ENCODE results near the gene MARCOL.

MARCOL gene

DNA sequence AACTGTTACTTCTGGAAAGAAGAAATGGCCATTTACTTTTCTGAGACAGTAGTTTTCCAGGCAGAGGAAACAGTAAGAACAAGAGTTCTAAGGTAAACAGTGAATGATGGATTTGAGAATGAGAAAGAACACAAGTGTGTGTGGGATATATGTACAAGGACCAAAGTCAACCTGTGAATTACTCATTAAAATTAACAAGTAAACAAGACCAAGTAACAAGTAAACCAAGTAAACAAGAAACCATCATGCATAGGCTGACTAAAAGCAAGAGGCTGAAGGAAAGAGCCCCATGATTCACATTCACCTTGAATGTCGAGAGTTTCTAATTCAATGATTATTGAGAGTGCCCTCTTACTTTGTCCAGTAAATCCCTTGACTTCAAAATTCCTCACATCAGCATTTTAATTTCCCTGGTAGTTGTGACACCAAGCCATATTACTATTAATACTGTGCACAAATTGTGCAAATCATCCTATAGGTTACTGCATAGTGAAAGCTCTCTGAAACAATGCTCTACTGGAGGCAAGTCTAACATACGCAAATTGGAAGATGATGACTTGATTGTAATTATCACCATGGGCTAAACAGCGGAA lies 9.8 kb upstream of the MARCOL start:
- TF ChIP-seq GATA2 (IDR thresholded peaks at IDR 0.05; ENCODE audit: low read depth, low read length) = no peak
- TF ChIP-seq GATA3 (IDR thresholded peaks at IDR 0.05; ENCODE audit: low read depth, low read length) = no peak

- no peak for TF ChIP-seq GATA3 (IDR thresholded peaks at IDR 0.05; ENCODE audit: low read depth, low read length)
- TF ChIP-seq GATA2 (IDR thresholded peaks at IDR 0.05; ENCODE audit: low read depth, low read length) = no peak
Observed at GRCh38 chr5:148229840-148230239, 8.5 kb upstream of the MARCOL start.

- TF ChIP-seq GATA2 (IDR thresholded peaks at IDR 0.05; ENCODE audit: low read depth, low read length) (no peak), GATA3 (IDR thresholded peaks at IDR 0.05; ENCODE audit: low read depth, low read length) (no peak)
Observed at GRCh38 chr5:148230240-148230639, 8.1 kb upstream of the MARCOL start.

- TF ChIP-seq GATA2 (IDR thresholded peaks at IDR 0.05; ENCODE audit: low read depth, low read length) = no peak
Observed at GRCh38 chr5:148237785-148238417, 424 bp upstream of the MARCOL start.

DNA sequence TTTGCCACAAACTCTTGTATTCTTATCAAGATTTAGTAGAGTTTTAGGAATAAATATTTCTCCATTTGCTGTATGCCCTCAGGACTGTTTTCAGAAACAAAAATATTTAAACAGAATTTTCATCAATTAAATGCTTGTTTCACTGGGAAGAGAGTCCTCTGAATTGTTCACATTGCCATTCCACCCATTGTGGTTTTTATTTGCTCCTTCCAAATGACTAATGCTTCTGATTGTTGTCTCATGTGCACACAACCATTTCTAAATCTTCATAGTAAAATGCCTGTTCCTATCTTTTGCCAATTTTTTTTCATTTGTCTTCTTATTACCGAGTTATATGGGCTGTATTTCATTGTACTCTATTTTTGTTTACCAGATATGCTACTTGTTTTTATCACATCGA lies 10.6 kb downstream of the MARCOL start:
- TF ChIP-seq GATA3 (IDR thresholded peaks at IDR 0.05; ENCODE audit: low read depth, low read length) = no peak
- TF ChIP-seq GATA2 (IDR thresholded peaks at IDR 0.05; ENCODE audit: low read depth, low read length) = no peak

- TF ChIP-seq GATA2 (IDR thresholded peaks at IDR 0.05; ENCODE audit: low read depth, low read length) (no peak), GATA3 (IDR thresholded peaks at IDR 0.05; ENCODE audit: low read depth, low read length) (no peak)
Observed at GRCh38 chr5:148255456-148255855, 17.1 kb downstream of the MARCOL start.

GRCh38 chr5:148259288-148259687 lies 21.0 kb downstream of the MARCOL start:
- TF ChIP-seq GATA2 (IDR thresholded peaks at IDR 0.05; ENCODE audit: low read depth, low read length) (no peak), GATA3 (IDR thresholded peaks at IDR 0.05; ENCODE audit: low read depth, low read length) (no peak)

DNA sequence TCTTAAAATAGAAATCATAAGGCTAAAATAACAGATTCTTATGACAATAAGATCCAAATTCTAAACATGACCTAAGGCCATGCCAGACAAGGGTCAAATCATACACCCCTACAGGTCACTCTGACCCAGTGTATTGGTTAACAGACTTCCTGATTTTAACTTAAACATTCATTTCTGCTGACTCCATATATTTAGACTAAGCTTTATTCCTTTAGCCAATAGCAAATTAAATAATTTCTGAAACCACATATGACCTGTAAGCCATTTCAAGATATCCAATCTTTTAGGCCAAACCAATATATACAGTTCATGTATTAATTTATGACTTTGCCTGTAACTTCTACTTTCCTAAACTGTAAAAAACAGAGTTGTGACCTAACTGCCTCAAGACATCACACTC lies 22.9 kb downstream of the MARCOL start:
- TF ChIP-seq GATA3 (IDR thresholded peaks at IDR 0.05; ENCODE audit: low read depth, low read length) = no peak
- TF ChIP-seq GATA2 (IDR thresholded peaks at IDR 0.05; ENCODE audit: low read depth, low read length) = no peak

DNA sequence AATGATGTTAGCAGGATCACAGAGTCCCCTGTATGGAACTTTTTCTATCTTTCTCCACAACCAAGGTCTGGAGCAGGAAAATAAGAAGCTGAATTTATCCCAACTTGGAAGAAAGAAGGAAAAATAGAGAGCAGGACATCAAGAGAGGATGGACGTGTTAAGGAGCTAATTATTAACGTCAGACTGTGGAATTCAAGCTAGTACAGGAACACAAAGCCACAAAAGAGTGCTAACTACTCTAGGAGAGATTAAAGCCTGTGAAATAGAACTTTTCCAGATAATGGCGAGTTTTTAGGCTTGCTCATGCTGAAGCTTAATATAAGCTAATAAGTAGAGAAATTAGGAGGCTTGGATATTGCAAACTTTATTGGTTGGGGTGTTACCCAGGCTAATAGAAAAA lies 29.6 kb downstream of the MARCOL start:
- TF ChIP-seq GATA3 (IDR thresholded peaks at IDR 0.05; ENCODE audit: low read depth, low read length) (no peak), GATA2 (IDR thresholded peaks at IDR 0.05; ENCODE audit: low read depth, low read length) (no peak)

- TF ChIP-seq GATA3 (IDR thresholded peaks at IDR 0.05; ENCODE audit: low read depth, low read length) (no peak), GATA2 (IDR thresholded peaks at IDR 0.05; ENCODE audit: low read depth, low read length) (no peak)
Observed at GRCh38 chr5:148268566-148268965, 30.2 kb downstream of the MARCOL start, which contains the start of gene SPINK13. Gene SPINK13 (plus strand): TSS chr5:148268794. CDS start chr5:148270073, 1,279 bp downstream.

DNA sequence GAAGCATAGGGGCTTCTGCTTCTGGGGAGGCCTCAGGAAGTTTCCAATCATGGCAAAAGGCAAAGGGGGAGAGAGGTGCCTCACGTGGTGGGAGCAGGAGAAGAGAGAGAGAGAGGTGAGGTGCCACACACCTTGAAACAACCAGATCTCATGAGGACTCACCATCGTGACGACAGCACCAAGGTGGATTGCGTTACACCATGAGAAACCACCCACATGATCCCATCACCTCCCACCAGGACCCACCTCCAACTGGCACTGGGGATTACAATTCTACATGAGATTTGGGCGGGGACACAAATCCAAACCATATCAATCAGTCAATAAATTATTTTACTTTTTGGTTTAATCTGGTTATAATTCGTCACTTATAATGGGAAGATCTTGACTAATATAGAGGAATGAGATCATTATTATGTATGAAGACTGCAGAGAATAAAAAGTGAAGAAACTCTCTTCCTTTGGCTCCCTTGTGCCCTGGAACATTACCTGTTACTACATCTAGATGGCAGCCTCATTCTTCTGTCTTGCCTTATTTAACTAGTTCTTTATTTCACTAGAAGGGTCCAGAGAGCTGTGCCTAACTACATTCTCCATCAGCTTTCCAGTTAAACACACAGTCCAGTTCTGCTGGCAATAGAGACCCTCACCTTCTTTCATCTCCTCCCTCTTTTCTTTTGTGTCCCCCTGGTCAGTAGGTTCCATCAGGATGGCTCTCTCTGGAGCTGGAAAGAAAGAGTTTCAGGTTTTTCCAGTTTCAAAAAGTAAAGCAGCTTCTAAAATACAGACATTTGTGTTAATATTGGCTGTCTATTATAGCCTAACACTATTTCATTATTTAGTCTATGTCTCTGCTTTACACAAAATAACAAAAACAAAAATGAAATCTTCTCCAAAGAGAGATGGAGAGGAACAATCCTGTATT lies 52.2 kb downstream of the MARCOL start:
- TF ChIP-seq GATA2 (IDR thresholded peaks at IDR 0.05; ENCODE audit: low read depth, low read length) (no peak), GATA3 (IDR thresholded peaks at IDR 0.05; ENCODE audit: low read depth, low read length) (no peak)
